ENCODE data around the gene MAN1A1.

- no peak for TF ChIP-seq POLR2A (IDR thresholded peaks at IDR 0.05; ENCODE audit: low read depth, low read length)
- no peak for TF ChIP-seq SMC3 (IDR thresholded peaks at IDR 0.05; ENCODE audit: low read depth, low read length)
- TF ChIP-seq CTCF (conservative IDR thresholded peaks at IDR 0.05; ENCODE audit: low read depth, low read length), result no peak
- TF ChIP-seq MAFK (IDR thresholded peaks at IDR 0.05; ENCODE audit: low read depth, low read length), result no peak
- TF ChIP-seq MAZ (IDR thresholded peaks at IDR 0.05; ENCODE audit: borderline replicate concordance, low read depth, low read length), result no peak
- TF ChIP-seq RAD21 (IDR thresholded peaks at IDR 0.05; ENCODE audit: low read length), result no peak
- TF ChIP-seq CHD1 (IDR thresholded peaks at IDR 0.05; ENCODE audit: low read depth, low read length), result no peak
These were observed 31.4 kb downstream of the MAN1A1 start for GRCh38 chr6:119318176-119318575.
